SJSA1 (cell line): ENCODE results near the gene FARP1. TPM values are rescaled to one million over a fixed set of nuclear protein-coding genes. Genes with fewer than 3 reads are reported as not detected.
A peak's percentile ranks its signal among the peaks of the same experiment; 100 is the strongest.

Source experiments
- DNase-seq, 2 experiments: peaks; one replicate each; pipeline ENCODE4 v3.0.0-alpha.2; 2015 to 2020; ENCODE audit warnings: low spot score in 2 of 2, low read depth in 1 of 2
- H3K27ac ChIP-seq: fragments of 250-450 bp; sonication (Bioruptor Pico); 2 replicates; pipeline ENCODE4 v1.5.1; 2020; ENCODE audit warnings: mild to moderate bottlenecking, moderate library complexity
- H3K27me3 ChIP-seq: fragments of 250-450 bp; sonication (Bioruptor Pico); replicated peaks from 2 replicates; pipeline ENCODE4 v1.5.1; 2020; ENCODE audit warnings: mild to moderate bottlenecking, moderate library complexity
- H3K36me3 ChIP-seq: fragments of 250-450 bp; sonication (Bioruptor Pico); 2 replicates; pipeline ENCODE4 v1.5.1; 2020; ENCODE audit warnings: mild to moderate bottlenecking
- H3K4me1 ChIP-seq: fragments of 250-450 bp; sonication (Bioruptor Pico); replicated peaks from 2 replicates; pipeline ENCODE4 v1.6.1; 2021; ENCODE audit warnings: mild to moderate bottlenecking
- H3K4me3 ChIP-seq: fragments of 250-450 bp; sonication (Bioruptor Pico); 2 replicates; pipeline ENCODE4 v1.5.1; 2020; ENCODE audit warnings: mild to moderate bottlenecking
- H3K9me3 ChIP-seq: fragments of 250-450 bp; sonication (Bioruptor Pico); replicated peaks from 2 replicates; pipeline ENCODE4 v1.5.1; 2020; ENCODE audit warnings: mild to moderate bottlenecking
- total RNA-seq: library from RNA; depleted of rRNA; stranded (reverse); fragments of >200 nt; shearing (Covaris generic); gene quantifications from 2 replicates; pipeline ENCODE4 v1.2.3, GENCODE V29; 2014

Gene FARP1
- total RNA-seq, 1 experiment from 2014 or later, result 31.3 TPM

GRCh38 chr13:98295371-98295770 lies 152.5 kb downstream of the FARP1 start:
- Histone ChIP-seq H3K36me3 (no peaks in the 10 kb centered on the region), H3K4me1 (peaks cover 44% of the 10 kb centered on the region), H3K27ac (no peak overlapping the region), H3K27me3 (no peaks in the 10 kb centered on the region), H3K4me3 (no peak overlapping the region), H3K9me3 (no peaks in the 10 kb centered on the region)
- DNase-seq, result no peak

- Histone ChIP-seq H3K4me1 (peaks cover 55% of the 10 kb centered on the region), H3K27me3 (no peaks in the 10 kb centered on the region), H3K36me3 (no peaks in the 10 kb centered on the region), H3K4me3 (no peak overlapping the region), H3K9me3 (no peaks in the 10 kb centered on the region), H3K27ac (no peak overlapping the region)
- no peak for DNase-seq
These were observed 154.2 kb downstream of the FARP1 start for GRCh38 chr13:98297051-98297450.

- Histone ChIP-seq H3K4me1 (peaks cover 60% of the 10 kb centered on the region), H3K27me3 (no peaks in the 10 kb centered on the region), H3K36me3 (no peaks in the 10 kb centered on the region)
These were observed 154.9 kb downstream of the FARP1 start for GRCh38 chr13:98297745-98298144.

GRCh38 chr13:98298599-98298998 lies 155.7 kb downstream of the FARP1 start:
- Histone ChIP-seq H3K4me3 (no peak overlapping the region), H3K36me3 (no peaks in the 10 kb centered on the region), H3K27me3 (no peaks in the 10 kb centered on the region), H3K9me3 (no peaks in the 10 kb centered on the region), H3K27ac (no peak overlapping the region), H3K4me1 (peaks cover 62% of the 10 kb centered on the region)
- no peak for DNase-seq

More at GRCh38 chr13:98297745-98298144, 154.9 kb downstream of the FARP1 start:
- H3K27ac ChIP-seq, result no peak overlapping the region
- no peak overlapping the region for H3K4me3 ChIP-seq
- DNase-seq, result no peak
- no peaks in the 10 kb centered on the region for H3K9me3 ChIP-seq

GRCh38 chr13:98299235-98299965 lies 156.5 kb downstream of the FARP1 start:
- Histone ChIP-seq H3K27ac (peak overlapping the region; percentile 91), H3K4me1 (peaks cover 66% of the 10 kb centered on the region), H3K36me3 (no peaks in the 10 kb centered on the region), H3K27me3 (no peaks in the 10 kb centered on the region), H3K4me3 (no peak overlapping the region), H3K9me3 (no peaks in the 10 kb centered on the region)
- peak in 1 of 2 experiments; percentile 44 for DNase-seq

GRCh38 chr13:98299966-98300350 lies 157.1 kb downstream of the FARP1 start:
- H3K36me3 ChIP-seq, result no peaks in the 10 kb centered on the region
- H3K4me1 ChIP-seq, result peaks cover 66% of the 10 kb centered on the region
- no peaks in the 10 kb centered on the region for H3K27me3 ChIP-seq
- DNase-seq, result peak in 1 of 2 experiments; percentile 28
- H3K9me3 ChIP-seq, result no peaks in the 10 kb centered on the region
- H3K4me3 ChIP-seq, result no peak overlapping the region
- H3K27ac ChIP-seq, result peak overlapping the region; percentile 91

GRCh38 chr13:98300956-98301641 lies 158.2 kb downstream of the FARP1 start:
- H3K9me3 ChIP-seq, result no peaks in the 10 kb centered on the region
- peak; percentile 77 to 92 for DNase-seq
- peak overlapping the region; percentile 91 for H3K27ac ChIP-seq
- no peaks in the 10 kb centered on the region for H3K36me3 ChIP-seq
- peaks cover 64% of the 10 kb centered on the region for H3K4me1 ChIP-seq
- H3K27me3 ChIP-seq, result no peaks in the 10 kb centered on the region
- peak overlapping the region; percentile 20 for H3K4me3 ChIP-seq

GRCh38 chr13:98301721-98302120 lies 158.8 kb downstream of the FARP1 start:
- Histone ChIP-seq H3K27me3 (no peaks in the 10 kb centered on the region), H3K36me3 (no peaks in the 10 kb centered on the region; the same call in 1 of the 2 replicates), H3K4me3 (peak overlapping the region; percentile 20), H3K27ac (peak overlapping the region; percentile 91), H3K4me1 (peaks cover 70% of the 10 kb centered on the region), H3K9me3 (no peaks in the 10 kb centered on the region)
- peak; percentile 52 to 88 for DNase-seq

GRCh38 chr13:98303858-98304257 lies 161.0 kb downstream of the FARP1 start:
- Histone ChIP-seq H3K9me3 (no peaks in the 10 kb centered on the region), H3K36me3 (no peaks in the 10 kb centered on the region; the same call in 1 of the 2 replicates), H3K27me3 (no peaks in the 10 kb centered on the region), H3K27ac (no peak overlapping the region), H3K4me1 (peaks cover 79% of the 10 kb centered on the region), H3K4me3 (no peak overlapping the region)
- no peak for DNase-seq

- no peaks in the 10 kb centered on the region for H3K9me3 ChIP-seq
- H3K27me3 ChIP-seq, result no peaks in the 10 kb centered on the region
- no peak overlapping the region for H3K4me3 ChIP-seq
- H3K27ac ChIP-seq, result no peak overlapping the region
- no peaks in the 10 kb centered on the region; the same call in none of the 2 replicates for H3K36me3 ChIP-seq
- no peak for DNase-seq
- peaks cover 61% of the 10 kb centered on the region for H3K4me1 ChIP-seq
These were observed 162.8 kb downstream of the FARP1 start for GRCh38 chr13:98305670-98306069.

GRCh38 chr13:98307463-98308085 lies 164.7 kb downstream of the FARP1 start:
- no peak overlapping the region for H3K4me3 ChIP-seq
- peak overlapping the region; percentile 85 for H3K27ac ChIP-seq
- H3K27me3 ChIP-seq, result no peaks in the 10 kb centered on the region
- H3K4me1 ChIP-seq, result peaks cover 44% of the 10 kb centered on the region
- peak; percentile 63 to 73 for DNase-seq
- no peaks in the 10 kb centered on the region for H3K9me3 ChIP-seq
- H3K36me3 ChIP-seq, result peaks cover 3% of the 10 kb centered on the region

- Histone ChIP-seq H3K9me3 (no peaks in the 10 kb centered on the region), H3K4me3 (no peak overlapping the region), H3K36me3 (peaks cover 5% of the 10 kb centered on the region), H3K27me3 (no peaks in the 10 kb centered on the region), H3K4me1 (peaks cover 36% of the 10 kb centered on the region), H3K27ac (peak overlapping the region; percentile 10; the same call in 1 of the 2 replicates)
- DNase-seq, result no peak
These were observed 165.4 kb downstream of the FARP1 start for GRCh38 chr13:98308086-98308911.

GRCh38 chr13:98309569-98310335 lies 166.9 kb downstream of the FARP1 start:
- no peak overlapping the region for H3K4me3 ChIP-seq
- H3K27ac ChIP-seq, result no peak overlapping the region
- no peaks in the 10 kb centered on the region for H3K27me3 ChIP-seq
- no peaks in the 10 kb centered on the region for H3K9me3 ChIP-seq
- H3K4me1 ChIP-seq, result peaks cover 28% of the 10 kb centered on the region
- peaks cover 6% of the 10 kb centered on the region for H3K36me3 ChIP-seq
- DNase-seq, result no peak
